Dedifferentiated amniotic fluid mesenchymal stem cell (primary cell): Measurements from ENCODE around the gene LTB.
"Not testable (repeated sequence)": the region's sequence is repeated elsewhere in the genome, so short reads cannot be mapped to it uniquely, and the experiment has no call there.

Source experiments
- DNase-seq: peaks from one replicate; pipeline ENCODE4 v3.0.0-alpha.2; 2016; ENCODE audit errors: extremely low spot score

LTB gene

DNA sequence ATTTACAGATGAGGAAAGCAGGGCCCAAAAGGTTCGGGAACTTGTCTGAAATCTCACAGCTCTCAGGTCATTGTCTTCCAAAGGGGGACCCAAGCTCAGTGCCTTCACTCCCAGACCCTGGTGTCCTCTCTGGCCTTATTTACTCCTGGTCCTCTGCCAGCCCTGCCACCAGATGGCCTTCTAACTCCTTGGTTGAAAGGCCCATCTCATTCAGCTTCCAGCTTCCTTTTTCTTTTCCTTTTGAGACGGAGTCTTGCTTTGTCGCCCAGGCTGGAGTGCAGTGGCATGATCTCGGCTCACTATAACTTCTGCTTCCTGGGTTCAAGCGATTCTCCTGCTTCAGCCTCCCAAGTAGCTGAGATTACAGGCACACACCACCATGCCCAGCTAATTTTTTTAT is 30.9 kb downstream of the LTB start:
- DNase-seq, result not testable (repeated sequence)

DNA sequence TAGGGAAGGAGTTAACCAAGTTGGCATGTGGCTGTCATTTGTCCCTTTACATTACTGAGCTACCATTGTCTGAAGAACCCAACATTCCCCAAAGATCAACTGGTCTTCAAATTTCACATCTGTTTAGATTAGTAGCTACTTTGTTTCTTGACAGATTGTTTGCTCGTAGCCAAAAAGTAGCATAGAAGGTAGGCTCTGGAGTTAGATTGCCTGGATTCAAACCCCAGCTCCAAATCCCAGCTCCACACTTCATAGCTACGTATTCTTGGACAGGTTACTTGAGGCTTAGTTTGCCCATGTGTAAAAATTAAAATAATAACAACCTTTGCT is 33.7 kb downstream of the LTB start:
- DNase-seq, result no peak

DNA sequence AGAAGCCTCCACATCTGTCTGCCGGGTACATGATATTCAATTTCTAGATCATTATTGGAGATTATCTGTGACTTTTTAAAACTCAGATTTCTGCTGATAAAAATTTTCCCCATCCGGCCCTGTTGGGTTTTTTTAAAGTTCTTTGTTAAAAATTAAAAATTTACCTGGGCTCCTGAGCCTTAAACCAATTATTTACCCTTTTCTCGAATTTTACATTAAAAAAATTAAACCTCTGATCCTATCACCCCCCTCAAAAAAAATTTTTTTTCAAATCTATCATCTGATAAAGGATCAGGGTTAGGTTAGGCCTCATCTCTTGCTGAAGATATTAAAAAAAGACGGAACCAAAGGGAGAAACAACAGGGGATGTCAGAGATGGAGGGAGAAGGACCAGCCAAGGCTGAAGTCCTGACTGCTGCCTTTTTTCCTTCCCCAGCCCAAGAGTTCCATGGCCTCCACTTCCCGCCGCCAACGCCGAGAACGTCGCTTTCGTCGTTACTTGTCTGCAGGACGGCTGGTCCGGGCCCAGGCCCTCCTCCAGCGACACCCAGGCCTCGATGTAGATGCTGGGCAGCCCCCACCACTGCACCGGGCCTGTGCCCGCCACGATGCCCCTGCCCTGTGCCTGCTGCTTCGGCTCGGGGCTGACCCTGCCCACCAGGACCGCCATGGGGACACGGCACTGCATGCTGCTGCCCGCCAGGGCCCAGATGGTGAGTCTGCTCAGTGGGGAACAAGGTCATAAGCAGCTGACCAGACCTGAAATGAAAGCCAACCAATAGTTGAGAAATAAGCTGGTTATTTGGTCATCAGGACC is 34.3 kb downstream of the LTB start:
- DNase-seq, result no peak

- DNase-seq, result peak; percentile 96
Measured at GRCh38 chr6:31546958-31547726, 35.1 kb downstream of the LTB start, which contains the start of gene NFKBIL1. NFKBIL1 (plus strand) TSS chr6:31547608; CDS start chr6:31547695, 87 bp downstream.

- peak; percentile 88 for DNase-seq
Measured at GRCh38 chr6:31546339-31546957, 35.8 kb downstream of the LTB start, which contains the start of gene ATP6V1G2. ATP6V1G2 (minus strand) TSS chr6:31546608; CDS start chr6:31546559, 49 bp downstream.

DNA sequence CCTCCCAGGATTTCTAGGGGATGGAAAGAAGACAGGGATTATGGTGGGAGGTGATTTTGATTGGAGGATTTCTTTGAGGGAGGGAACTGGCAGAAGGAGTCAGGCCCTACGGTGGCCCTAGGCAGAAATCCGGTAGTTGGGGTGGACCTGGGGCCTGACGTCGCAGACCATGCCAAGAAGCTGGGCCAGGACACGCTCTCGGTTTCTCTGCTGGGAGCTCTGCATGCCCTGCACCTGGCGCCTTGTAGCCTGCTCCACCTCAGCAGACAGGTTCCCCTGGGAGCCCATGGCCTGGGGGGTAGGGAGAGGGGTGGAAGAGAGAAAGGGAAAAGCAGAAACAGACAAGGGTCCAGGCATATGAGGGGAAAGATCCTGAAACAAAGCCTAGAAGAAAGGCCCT is 36.9 kb downstream of the LTB start:
- DNase-seq, result no peak

DNA sequence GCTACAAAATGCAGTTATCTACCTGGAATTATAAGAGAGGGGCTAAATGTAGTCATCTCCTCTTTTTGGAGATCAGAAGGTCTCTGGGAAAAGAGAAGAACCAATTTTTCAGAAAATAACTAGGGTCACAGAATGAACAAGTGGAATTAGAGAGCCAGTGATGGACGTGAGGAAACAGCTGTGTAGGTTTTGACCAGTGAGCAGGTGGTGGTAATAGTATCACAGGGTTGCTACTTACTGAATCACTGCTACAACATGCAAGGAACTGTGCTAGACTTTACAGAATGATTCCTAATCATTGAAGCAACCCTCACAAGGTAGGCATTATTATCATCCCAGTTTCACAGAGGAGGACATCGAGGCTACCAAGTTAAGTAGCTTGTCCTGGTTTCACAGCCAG is 37.5 kb downstream of the LTB start:
- DNase-seq, result no peak

GRCh38 chr6:31543639-31544038 is 38.6 kb downstream of the LTB start:
- DNase-seq, result no peak

GRCh38 chr6:31541658-31542521 is 40.3 kb downstream of the LTB start, which contains the start of gene DDX39B:
DDX39B (minus strand) TSS chr6:31542003; CDS start chr6:31540532, 1,471 bp downstream.
- peak; percentile 95 for DNase-seq

DNA sequence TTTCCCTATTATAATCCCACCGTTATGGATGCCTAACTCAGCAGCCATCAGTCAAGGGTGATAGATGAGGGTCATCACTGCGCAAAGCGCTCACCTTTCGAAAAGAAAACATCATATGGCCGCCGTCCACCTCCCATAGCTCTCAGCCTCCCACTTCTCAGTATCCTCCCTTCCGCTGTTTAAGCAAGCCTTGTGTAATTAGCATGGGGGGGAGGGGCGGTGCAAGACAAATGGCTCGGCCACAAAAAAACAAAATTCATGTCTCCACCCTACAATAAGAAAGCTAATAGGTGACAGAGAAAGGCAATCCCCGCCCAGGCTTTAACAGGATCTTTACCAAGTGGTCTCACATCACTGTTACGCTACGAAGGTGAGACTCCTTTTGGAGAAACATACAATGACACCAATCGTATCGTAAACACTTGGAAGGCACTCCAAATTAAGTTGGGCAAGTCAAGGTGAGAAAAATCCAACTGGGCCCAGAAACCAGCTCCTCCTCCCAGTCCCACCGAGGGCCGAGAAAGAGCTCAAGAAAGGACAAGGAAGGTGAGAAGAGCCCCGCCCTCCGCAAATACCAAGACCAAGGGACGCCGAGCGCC is 41.1 kb downstream of the LTB start:
- DNase-seq, result no peak

- DNase-seq, result no peak
Measured at GRCh38 chr6:31540640-31541039, 41.6 kb downstream of the LTB start.

- DNase-seq, result no peak
Measured at GRCh38 chr6:31538805-31539400, 43.3 kb downstream of the LTB start.

GRCh38 chr6:31535538-31536324 is 46.5 kb downstream of the LTB start:
- no peak for DNase-seq

- DNase-seq, result no peak
Measured at GRCh38 chr6:31534521-31535040, 47.6 kb downstream of the LTB start.

- DNase-seq, result no peak
Measured at GRCh38 chr6:31534011-31534410, 48.2 kb downstream of the LTB start.

DNA sequence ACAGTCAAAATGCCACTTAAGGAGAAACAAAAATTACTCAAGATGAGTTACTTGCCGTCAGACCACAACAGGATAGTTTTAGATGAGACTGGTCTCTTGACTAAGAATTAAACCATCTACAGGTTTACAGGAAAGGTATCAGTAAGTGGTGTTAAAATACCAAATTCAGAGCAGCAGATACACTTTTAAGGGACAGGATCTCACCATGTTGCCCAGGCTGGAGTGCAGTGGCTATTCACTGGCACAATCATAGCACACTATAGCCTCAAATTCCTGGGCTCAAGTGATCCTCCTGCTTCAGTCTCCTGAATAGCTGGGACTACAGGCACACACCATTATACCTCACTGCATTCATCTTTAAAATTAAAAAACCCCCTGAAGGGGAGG is 48.8 kb downstream of the LTB start:
- no peak for DNase-seq

- no peak for DNase-seq
Measured at GRCh38 chr6:31532644-31533454, 49.4 kb downstream of the LTB start.

DNA sequence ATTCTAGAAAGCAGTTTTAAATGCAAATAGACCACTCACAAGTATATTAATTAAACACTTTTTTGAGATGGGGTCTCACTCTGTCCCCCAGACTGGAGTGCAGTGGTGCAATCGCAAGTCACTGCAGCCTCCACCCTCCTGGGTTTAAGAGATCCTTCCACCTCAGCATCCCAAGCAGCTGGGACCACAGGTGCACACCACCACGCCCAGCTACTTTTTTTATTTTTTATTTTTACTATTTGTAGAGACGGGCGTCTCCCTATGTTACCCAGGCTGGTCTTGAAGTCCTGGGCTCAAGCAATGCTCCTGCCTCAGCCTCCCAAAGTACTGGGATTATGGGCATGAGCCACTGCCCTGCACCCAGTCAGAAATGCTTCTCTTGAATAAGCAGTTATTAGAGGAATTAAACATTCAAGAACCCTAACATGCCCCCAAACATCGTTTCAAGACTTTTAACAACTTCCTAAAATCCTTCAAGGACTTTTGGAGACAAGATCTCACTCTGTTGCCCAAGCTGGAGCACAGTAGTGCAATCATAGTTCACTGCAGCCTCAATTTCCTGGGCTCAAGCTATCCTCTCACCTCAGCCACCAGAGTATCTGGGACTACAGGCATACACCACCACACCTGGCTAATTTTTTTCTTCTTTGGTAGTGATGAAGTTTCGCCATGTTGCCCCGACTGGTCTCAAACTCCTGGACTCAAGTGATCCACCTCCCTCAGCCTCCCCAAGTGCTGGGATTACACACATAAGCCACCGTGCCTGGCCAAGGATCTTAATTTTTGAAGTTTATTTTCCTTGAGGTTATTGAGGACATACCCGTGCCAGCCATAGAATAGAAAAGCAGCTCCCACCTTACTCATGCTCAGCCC is 50.2 kb downstream of the LTB start:
- no peak for DNase-seq
